ENCODE results near the gene IL36A.

The IL36A gene

GRCh38 chr2:113028112-113028511, 22.9 kb downstream of the IL36A start:
- H3K27me3 ChIP-seq (ENCODE audit: insufficient read depth, insufficient read length), result no peaks in the 10 kb centered on the region
- no peak overlapping the region for H3K4me3 ChIP-seq (ENCODE audit: insufficient read length, low read depth)
- H3K36me3 ChIP-seq (ENCODE audit: insufficient read depth, insufficient read length, low read length), result no peaks in the 10 kb centered on the region
- no peak for DNase-seq (ENCODE audit: low read depth, low spot score)
- H3K4me1 ChIP-seq (ENCODE audit: insufficient read depth, insufficient read length), result peaks cover 3% of the 10 kb centered on the region
- H3K9me3 ChIP-seq (ENCODE audit: insufficient read depth, low read length), result no peaks in the 10 kb centered on the region
- no peak for TF ChIP-seq YY1 (IDR thresholded peaks at IDR 0.05; ENCODE audit: insufficient read depth, insufficient read length)
- TF ChIP-seq SUZ12 (IDR thresholded peaks at IDR 0.05; ENCODE audit: extremely low read depth, insufficient read depth, insufficient read length), result no peak
- TF ChIP-seq ZNF274 (IDR thresholded peaks at IDR 0.05; ENCODE audit: low read depth, low read length), result no peak
- no peak overlapping the region for H3K9ac ChIP-seq (ENCODE audit: insufficient read length, low read depth)

- Histone ChIP-seq H3K4me3 (ENCODE audit: insufficient read length, low read depth) (no peak overlapping the region), H3K4me1 (ENCODE audit: insufficient read depth, insufficient read length) (peaks cover 3% of the 10 kb centered on the region), H3K27me3 (ENCODE audit: insufficient read depth, insufficient read length) (no peaks in the 10 kb centered on the region), H3K9ac (ENCODE audit: insufficient read length, low read depth) (no peak overlapping the region), H3K36me3 (ENCODE audit: insufficient read depth, insufficient read length, low read length) (no peaks in the 10 kb centered on the region), H3K9me3 (ENCODE audit: insufficient read depth, low read length) (no peaks in the 10 kb centered on the region)
- TF ChIP-seq YY1 (IDR thresholded peaks at IDR 0.05; ENCODE audit: insufficient read depth, insufficient read length) (no peak), ZNF274 (IDR thresholded peaks at IDR 0.05; ENCODE audit: low read depth, low read length) (no peak), SUZ12 (IDR thresholded peaks at IDR 0.05; ENCODE audit: extremely low read depth, insufficient read depth, insufficient read length) (no peak)
- no peak for DNase-seq (ENCODE audit: low read depth, low spot score)
Measured at GRCh38 chr2:113032737-113033136, 27.5 kb downstream of the IL36A start.

GRCh38 chr2:113034016-113034415, 28.8 kb downstream of the IL36A start:
- TF ChIP-seq ZNF274 (IDR thresholded peaks at IDR 0.05; ENCODE audit: low read depth, low read length) (no peak), SUZ12 (IDR thresholded peaks at IDR 0.05; ENCODE audit: extremely low read depth, insufficient read depth, insufficient read length) (no peak), YY1 (IDR thresholded peaks at IDR 0.05; ENCODE audit: insufficient read depth, insufficient read length) (no peak)
- H3K9me3 ChIP-seq (ENCODE audit: insufficient read depth, low read length), result no peaks in the 10 kb centered on the region
- DNase-seq (ENCODE audit: low read depth, low spot score), result no peak
- no peak overlapping the region for H3K9ac ChIP-seq (ENCODE audit: insufficient read length, low read depth)
- H3K27me3 ChIP-seq (ENCODE audit: insufficient read depth, insufficient read length), result no peaks in the 10 kb centered on the region
- H3K36me3 ChIP-seq (ENCODE audit: insufficient read depth, insufficient read length, low read length), result no peaks in the 10 kb centered on the region
- H3K4me3 ChIP-seq (ENCODE audit: insufficient read length, low read depth), result no peak overlapping the region
- no peaks in the 10 kb centered on the region for H3K4me1 ChIP-seq (ENCODE audit: insufficient read depth, insufficient read length)

- Histone ChIP-seq H3K36me3 (ENCODE audit: insufficient read depth, insufficient read length, low read length) (no peaks in the 10 kb centered on the region), H3K4me3 (ENCODE audit: insufficient read length, low read depth) (no peak overlapping the region), H3K27me3 (ENCODE audit: insufficient read depth, insufficient read length) (no peaks in the 10 kb centered on the region), H3K9ac (ENCODE audit: insufficient read length, low read depth) (no peak overlapping the region), H3K4me1 (ENCODE audit: insufficient read depth, insufficient read length) (no peaks in the 10 kb centered on the region), H3K9me3 (ENCODE audit: insufficient read depth, low read length) (no peaks in the 10 kb centered on the region)
- DNase-seq (ENCODE audit: low read depth, low spot score), result no peak
- TF ChIP-seq ZNF274 (IDR thresholded peaks at IDR 0.05; ENCODE audit: low read depth, low read length), result no peak
- TF ChIP-seq SUZ12 (IDR thresholded peaks at IDR 0.05; ENCODE audit: extremely low read depth, insufficient read depth, insufficient read length), result no peak
- TF ChIP-seq YY1 (IDR thresholded peaks at IDR 0.05; ENCODE audit: insufficient read depth, insufficient read length), result no peak
Measured at GRCh38 chr2:113036763-113037162, 31.5 kb downstream of the IL36A start.

- Histone ChIP-seq H3K36me3 (ENCODE audit: insufficient read depth, insufficient read length, low read length) (no peaks in the 10 kb centered on the region), H3K9ac (ENCODE audit: insufficient read length, low read depth) (no peak overlapping the region), H3K4me1 (ENCODE audit: insufficient read depth, insufficient read length) (no peaks in the 10 kb centered on the region), H3K4me3 (ENCODE audit: insufficient read length, low read depth) (no peak overlapping the region), H3K9me3 (ENCODE audit: insufficient read depth, low read length) (no peaks in the 10 kb centered on the region), H3K27me3 (ENCODE audit: insufficient read depth, insufficient read length) (no peaks in the 10 kb centered on the region)
- DNase-seq (ENCODE audit: low read depth, low spot score), result no peak
- no peak for TF ChIP-seq ZNF274 (IDR thresholded peaks at IDR 0.05; ENCODE audit: low read depth, low read length)
- no peak for TF ChIP-seq YY1 (IDR thresholded peaks at IDR 0.05; ENCODE audit: insufficient read depth, insufficient read length)
- no peak for TF ChIP-seq SUZ12 (IDR thresholded peaks at IDR 0.05; ENCODE audit: extremely low read depth, insufficient read depth, insufficient read length)
Measured at GRCh38 chr2:113038291-113038690, 33.0 kb downstream of the IL36A start.

GRCh38 chr2:113039158-113039557, 33.9 kb downstream of the IL36A start:
- DNase-seq (ENCODE audit: low read depth, low spot score), result no peak
- Histone ChIP-seq H3K9ac (ENCODE audit: insufficient read length, low read depth) (no peak overlapping the region), H3K9me3 (ENCODE audit: insufficient read depth, low read length) (no peaks in the 10 kb centered on the region), H3K36me3 (ENCODE audit: insufficient read depth, insufficient read length, low read length) (no peaks in the 10 kb centered on the region), H3K4me1 (ENCODE audit: insufficient read depth, insufficient read length) (no peaks in the 10 kb centered on the region), H3K27me3 (ENCODE audit: insufficient read depth, insufficient read length) (no peaks in the 10 kb centered on the region), H3K4me3 (ENCODE audit: insufficient read length, low read depth) (no peak overlapping the region)
- no peak for TF ChIP-seq ZNF274 (IDR thresholded peaks at IDR 0.05; ENCODE audit: low read depth, low read length)
- no peak for TF ChIP-seq SUZ12 (IDR thresholded peaks at IDR 0.05; ENCODE audit: extremely low read depth, insufficient read depth, insufficient read length)
- no peak for TF ChIP-seq YY1 (IDR thresholded peaks at IDR 0.05; ENCODE audit: insufficient read depth, insufficient read length)

GRCh38 chr2:113039719-113040118, 34.5 kb downstream of the IL36A start:
- no peaks in the 10 kb centered on the region for H3K9me3 ChIP-seq (ENCODE audit: insufficient read depth, low read length)
- H3K4me3 ChIP-seq (ENCODE audit: insufficient read length, low read depth), result no peak overlapping the region
- H3K36me3 ChIP-seq (ENCODE audit: insufficient read depth, insufficient read length, low read length), result no peaks in the 10 kb centered on the region
- H3K27me3 ChIP-seq (ENCODE audit: insufficient read depth, insufficient read length), result no peaks in the 10 kb centered on the region
- H3K9ac ChIP-seq (ENCODE audit: insufficient read length, low read depth), result no peak overlapping the region
- no peak for DNase-seq (ENCODE audit: low read depth, low spot score)
- H3K4me1 ChIP-seq (ENCODE audit: insufficient read depth, insufficient read length), result no peaks in the 10 kb centered on the region
- TF ChIP-seq YY1 (IDR thresholded peaks at IDR 0.05; ENCODE audit: insufficient read depth, insufficient read length) (no peak), SUZ12 (IDR thresholded peaks at IDR 0.05; ENCODE audit: extremely low read depth, insufficient read depth, insufficient read length) (no peak), ZNF274 (IDR thresholded peaks at IDR 0.05; ENCODE audit: low read depth, low read length) (no peak)

Measured in NT2/D1 (cell line).